KOPT-K1 (cell line): ENCODE data around the gene TFR2.

Source experiments
- H3K27ac ChIP-seq: fragments of 200-600 bp; sonication (generic); 2 replicates; pipeline ENCODE4 v1.5.1; 2016; ENCODE audit warnings: antibody characterized with exemption, mild to moderate bottlenecking, low read depth, low read length; ENCODE audit not compliant: poor library complexity, severe bottlenecking
- H3K36me3 ChIP-seq: fragments of 200-600 bp; sonication (generic); 2 replicates; pipeline ENCODE4 v1.5.1; 2017; ENCODE audit warnings: antibody characterized with exemption, mild to moderate bottlenecking, low read length, moderate library complexity; ENCODE audit not compliant: insufficient read depth
- H3K9me3 ChIP-seq: fragments of 200-600 bp; sonication (generic); 2 replicates; pipeline ENCODE4 v1.5.1; 2017; ENCODE audit warnings: antibody characterized with exemption, low read length, mild to moderate bottlenecking; ENCODE audit not compliant: insufficient read depth, poor library complexity, severe bottlenecking

The TFR2 gene

DNA sequence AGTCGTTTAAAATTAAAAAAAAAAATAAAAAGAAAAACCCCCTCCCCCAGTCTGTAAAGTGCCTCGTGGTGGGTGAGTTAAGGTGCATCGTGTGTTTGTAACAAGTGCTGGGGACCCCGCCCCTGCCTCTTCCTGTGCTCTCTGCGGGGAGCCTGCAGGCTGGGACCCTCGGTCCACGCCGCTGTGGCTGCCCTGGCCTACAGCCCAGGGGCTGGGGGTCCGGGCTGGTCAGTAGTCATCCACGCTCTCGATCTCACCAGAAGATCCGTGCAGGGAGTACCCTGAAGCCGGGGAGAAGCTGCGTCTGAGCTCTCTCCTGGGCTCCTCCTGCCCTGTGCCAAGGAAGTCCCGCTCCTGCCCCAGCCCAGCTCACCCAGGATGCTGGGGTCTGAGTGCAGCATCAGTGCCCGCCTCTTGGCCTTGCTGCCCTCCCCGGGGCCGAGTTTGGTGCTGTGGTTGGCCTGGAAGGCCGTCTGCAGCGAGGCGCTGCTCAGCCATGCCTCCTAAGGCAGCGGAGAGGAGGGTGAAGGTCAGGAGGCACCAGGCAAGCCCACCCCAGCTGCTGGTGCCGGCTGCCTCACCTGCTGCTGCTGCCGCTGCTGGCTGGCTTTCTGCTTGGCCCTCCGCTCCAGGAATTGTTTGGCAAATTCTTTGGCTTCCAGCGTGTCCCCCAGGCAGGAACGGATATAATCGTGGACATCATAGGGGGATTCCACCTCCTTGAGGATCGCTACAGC, 40.3 kb upstream of the TFR2 start:
- H3K36me3 ChIP-seq, result peaks cover 100% of the 10 kb centered on the region

GRCh38 chr7:100680576-100681271, 39.4 kb upstream of the TFR2 start:
- Histone ChIP-seq H3K36me3 (peaks cover 95% of the 10 kb centered on the region), H3K27ac (no peak overlapping the region), H3K9me3 (no peaks in the 10 kb centered on the region)

More for the DNA sequence above, 40.3 kb upstream of the TFR2 start:
- H3K9me3 ChIP-seq, result no peaks in the 10 kb centered on the region
- H3K27ac ChIP-seq, result no peak overlapping the region

GRCh38 chr7:100679927-100680575, 38.7 kb upstream of the TFR2 start:
- H3K9me3 ChIP-seq, result no peaks in the 10 kb centered on the region
- peaks cover 88% of the 10 kb centered on the region for H3K36me3 ChIP-seq
- H3K27ac ChIP-seq, result no peak overlapping the region

DNA sequence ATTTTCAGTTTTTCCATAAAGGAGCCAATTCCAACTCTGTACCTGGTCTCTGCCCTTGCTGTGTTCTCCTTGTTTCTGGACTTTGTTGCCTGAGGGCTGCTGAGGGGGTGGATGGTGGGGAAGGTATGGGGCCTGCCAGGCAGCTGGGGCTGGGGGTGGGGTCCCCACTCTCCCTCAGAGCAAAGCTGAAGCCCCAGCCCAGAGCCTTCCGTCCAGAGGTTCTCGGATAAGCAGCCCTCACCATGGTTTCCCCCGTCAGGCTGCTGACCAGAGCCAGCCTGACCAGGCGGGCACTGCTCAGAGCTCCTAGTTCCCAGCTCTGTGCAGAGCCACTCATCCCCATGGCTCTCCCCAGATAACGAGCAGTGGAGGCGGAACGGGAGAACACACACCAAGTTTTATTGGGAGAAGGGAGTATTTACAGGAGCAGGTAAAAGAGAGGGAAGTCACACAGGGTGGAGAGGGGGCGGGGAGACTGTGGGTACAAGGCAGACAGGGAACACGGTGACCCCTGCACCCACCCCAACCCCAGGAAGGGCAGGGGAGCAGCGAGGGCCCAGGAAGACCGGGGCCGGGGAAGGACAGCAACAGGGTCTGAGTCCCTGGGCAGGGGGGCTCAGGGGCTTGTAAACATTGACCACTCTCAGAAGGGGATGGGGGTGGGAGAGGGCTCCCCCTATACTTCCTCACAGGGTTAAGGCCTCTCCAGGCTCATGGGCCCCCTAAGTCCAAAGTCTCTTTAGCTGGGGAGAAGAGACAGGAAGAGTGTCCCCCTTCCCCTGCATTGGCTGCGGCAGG, 38.0 kb upstream of the TFR2 start:
- Histone ChIP-seq H3K27ac (no peak overlapping the region), H3K36me3 (peaks cover 81% of the 10 kb centered on the region)

DNA sequence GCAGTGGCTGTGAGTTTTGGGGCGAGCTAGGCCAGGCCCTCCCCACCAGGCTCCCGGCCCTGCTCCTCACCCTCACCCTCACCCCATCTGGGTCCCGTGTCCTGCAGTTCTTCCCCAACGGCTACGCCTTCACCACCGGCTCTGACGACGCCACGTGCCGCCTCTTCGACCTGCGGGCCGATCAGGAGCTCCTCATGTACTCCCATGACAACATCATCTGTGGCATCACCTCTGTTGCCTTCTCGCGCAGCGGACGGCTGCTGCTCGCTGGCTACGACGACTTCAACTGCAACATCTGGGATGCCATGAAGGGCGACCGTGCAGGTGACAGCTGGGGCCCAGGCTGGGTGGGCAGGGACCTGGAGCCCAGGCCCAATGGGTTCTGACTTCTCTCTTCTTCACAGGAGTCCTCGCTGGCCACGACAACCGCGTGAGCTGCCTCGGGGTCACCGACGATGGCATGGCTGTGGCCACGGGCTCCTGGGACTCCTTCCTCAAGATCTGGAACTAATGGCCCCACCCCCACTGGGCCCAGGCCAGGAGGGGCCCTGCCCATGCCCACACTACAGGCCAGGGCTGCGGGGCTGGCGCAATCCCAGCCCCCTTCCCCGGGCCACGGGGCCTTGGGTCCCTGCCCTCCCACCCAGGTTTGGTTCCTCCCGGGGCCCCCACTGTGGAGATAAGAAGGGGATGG, 37.1 kb upstream of the TFR2 start:
- peaks cover 72% of the 10 kb centered on the region for H3K36me3 ChIP-seq

More for the DNA sequence above, 38.0 kb upstream of the TFR2 start:
- no peaks in the 10 kb centered on the region for H3K9me3 ChIP-seq

GRCh38 chr7:100677308-100678267, 36.2 kb upstream of the TFR2 start:
- Histone ChIP-seq H3K36me3 (peaks cover 63% of the 10 kb centered on the region), H3K27ac (no peak overlapping the region), H3K9me3 (no peaks in the 10 kb centered on the region)

More for the DNA sequence above, 37.1 kb upstream of the TFR2 start:
- Histone ChIP-seq H3K9me3 (no peaks in the 10 kb centered on the region), H3K27ac (no peak overlapping the region)

GRCh38 chr7:100676501-100677306, 35.4 kb upstream of the TFR2 start:
- Histone ChIP-seq H3K27ac (peak overlapping the region; percentile 92), H3K36me3 (peaks cover 55% of the 10 kb centered on the region), H3K9me3 (no peaks in the 10 kb centered on the region)

- Histone ChIP-seq H3K27ac (peak overlapping the region; percentile 92), H3K36me3 (peaks cover 45% of the 10 kb centered on the region)
Measured at GRCh38 chr7:100675581-100676350, 34.4 kb upstream of the TFR2 start.

GRCh38 chr7:100675105-100675451, 33.7 kb upstream of the TFR2 start:
- no peaks in the 10 kb centered on the region for H3K9me3 ChIP-seq
- peak overlapping the region; percentile 92 for H3K27ac ChIP-seq
- H3K36me3 ChIP-seq, result peaks cover 38% of the 10 kb centered on the region

More at GRCh38 chr7:100675581-100676350, 34.4 kb upstream of the TFR2 start:
- H3K9me3 ChIP-seq, result no peaks in the 10 kb centered on the region

GRCh38 chr7:100674411-100675104, 33.2 kb upstream of the TFR2 start:
- H3K9me3 ChIP-seq, result no peaks in the 10 kb centered on the region
- peak overlapping the region; percentile 92 for H3K27ac ChIP-seq
- H3K36me3 ChIP-seq, result peaks cover 33% of the 10 kb centered on the region

DNA sequence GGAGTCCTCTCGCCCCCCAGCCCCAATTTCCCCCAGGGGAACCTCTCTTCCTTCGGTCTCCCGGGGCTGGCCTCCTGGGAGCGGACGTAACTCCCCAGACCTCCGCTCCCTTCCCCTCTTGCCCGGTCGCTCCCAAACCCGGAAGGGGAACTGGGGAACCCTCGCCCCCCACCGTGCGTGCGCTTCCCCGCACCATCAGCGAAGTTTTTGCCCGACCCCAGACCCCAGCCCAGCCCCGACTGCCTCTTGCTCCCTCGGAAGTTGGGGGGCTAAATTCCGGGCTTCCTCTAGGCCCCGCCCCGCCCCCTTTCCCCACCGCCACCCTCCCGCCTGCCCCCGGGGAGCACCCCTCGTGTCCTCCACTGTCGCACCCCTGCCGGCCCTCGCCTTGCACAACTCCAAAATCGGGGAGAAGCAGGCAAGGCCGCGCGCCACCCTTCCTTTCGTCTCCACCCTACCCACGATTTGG, 32.6 kb upstream of the TFR2 start:
- Histone ChIP-seq H3K9me3 (no peaks in the 10 kb centered on the region), H3K36me3 (peaks cover 27% of the 10 kb centered on the region), H3K27ac (peak overlapping the region; percentile 92)
